Fibroblast of lung (primary cell): ENCODE measurements around the gene SLC4A1AP.

Source experiments
- EZH2 ChIP-seq: IDR thresholded peaks from 2 replicates; pipeline ENCODE4 v1.5.1; 2012; ENCODE audit warnings: low read length, control low read depth, mild to moderate bottlenecking; ENCODE audit errors: missing control alignments
- TF ChIP-seq, protein P1 (sequence below), 2 donors: IDR thresholded peaks in 1 of 2; conservative IDR thresholded peaks in 1 of 2; 1 replicate in 1 of 2; 2 replicates in 1 of 2; pipeline ENCODE4 v1.5.1; 2011 to 2012; ENCODE audit warnings: low read length in 2 of 2, control low read depth in 1 of 2, inconsistent platforms in 1 of 2, low read depth in 1 of 2, mild to moderate bottlenecking in 1 of 2

DNA sequence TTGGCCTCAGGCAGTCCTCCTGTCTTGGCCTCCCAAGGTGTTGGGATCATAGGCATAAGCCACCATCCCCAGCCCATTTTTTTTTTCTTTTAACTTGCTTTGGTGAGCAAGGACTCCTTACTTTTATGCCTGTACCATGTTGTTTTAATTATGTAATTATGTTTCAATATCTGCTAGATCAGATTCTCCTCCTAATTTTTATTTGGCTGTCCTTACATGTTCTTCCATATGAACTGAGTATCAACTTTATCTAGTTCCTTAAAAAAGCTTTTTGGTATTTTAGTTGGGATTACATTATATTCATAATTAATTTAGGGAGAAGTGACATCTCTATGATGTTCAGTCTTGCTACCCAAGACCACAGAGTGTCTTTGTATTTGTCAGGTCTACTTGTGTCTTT lies 18.5 kb upstream of the SLC4A1AP start:
- TF ChIP-seq, protein P1, sequence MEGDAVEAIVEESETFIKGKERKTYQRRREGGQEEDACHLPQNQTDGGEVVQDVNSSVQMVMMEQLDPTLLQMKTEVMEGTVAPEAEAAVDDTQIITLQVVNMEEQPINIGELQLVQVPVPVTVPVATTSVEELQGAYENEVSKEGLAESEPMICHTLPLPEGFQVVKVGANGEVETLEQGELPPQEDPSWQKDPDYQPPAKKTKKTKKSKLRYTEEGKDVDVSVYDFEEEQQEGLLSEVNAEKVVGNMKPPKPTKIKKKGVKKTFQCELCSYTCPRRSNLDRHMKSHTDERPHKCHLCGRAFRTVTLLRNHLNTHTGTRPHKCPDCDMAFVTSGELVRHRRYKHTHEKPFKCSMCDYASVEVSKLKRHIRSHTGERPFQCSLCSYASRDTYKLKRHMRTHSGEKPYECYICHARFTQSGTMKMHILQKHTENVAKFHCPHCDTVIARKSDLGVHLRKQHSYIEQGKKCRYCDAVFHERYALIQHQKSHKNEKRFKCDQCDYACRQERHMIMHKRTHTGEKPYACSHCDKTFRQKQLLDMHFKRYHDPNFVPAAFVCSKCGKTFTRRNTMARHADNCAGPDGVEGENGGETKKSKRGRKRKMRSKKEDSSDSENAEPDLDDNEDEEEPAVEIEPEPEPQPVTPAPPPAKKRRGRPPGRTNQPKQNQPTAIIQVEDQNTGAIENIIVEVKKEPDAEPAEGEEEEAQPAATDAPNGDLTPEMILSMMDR (conservative IDR thresholded peaks at IDR 0.05 in 1 of 2, IDR thresholded peaks at IDR 0.05 in 1 of 2; ENCODE audit: low read depth in 1 of 2, low read length in 2 of 2), result no peak
- TF ChIP-seq EZH2, result no peak
